ENCODE measurements around the gene ASB18. TPM values are rescaled to one million over a fixed set of nuclear protein-coding genes. Genes with fewer than 3 reads are reported as not detected.

ASB18 gene
- total RNA-seq, 1 donor from 2014 or later, result not detected

DNA sequence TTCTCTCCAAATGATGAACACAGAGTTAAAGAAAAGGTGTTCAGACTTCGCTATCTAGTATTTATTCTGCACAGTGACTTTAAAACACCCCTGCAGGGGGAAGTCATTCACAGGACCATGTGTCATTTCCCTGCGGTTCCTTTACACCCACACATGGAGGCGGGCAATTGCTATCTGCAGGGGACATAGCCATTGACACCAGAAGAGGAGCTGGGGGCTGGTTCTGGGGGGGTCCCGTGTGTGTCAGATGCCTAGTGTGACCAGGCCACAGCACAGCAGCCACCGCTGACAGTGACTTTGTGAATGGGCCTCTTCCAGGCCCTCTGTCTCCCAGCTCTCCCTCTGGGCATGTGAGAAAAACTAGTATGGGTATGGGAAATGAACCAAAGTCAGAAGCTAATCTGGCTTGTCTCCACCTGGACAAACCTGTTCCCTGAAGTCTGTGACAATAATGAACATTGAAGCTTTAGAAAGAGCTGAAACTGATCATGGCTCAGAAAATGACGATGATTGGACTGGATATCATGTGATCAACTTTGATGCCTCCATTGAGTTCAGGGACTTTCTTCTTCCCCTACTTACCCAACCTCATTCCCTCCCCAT, 88.6 kb downstream of the ASB18 start:
- intact Hi-C loops (cut with micrococcal nuclease), result loop anchor here (5.0 to 10.0 kb wide), 2 partner anchors 678 to 1971 kb away; no protein-coding TSS in a partner anchor

GRCh38 chr2:236173729-236174607, 90.2 kb downstream of the ASB18 start:
- intact Hi-C loops (cut with micrococcal nuclease), result loop anchor here (10.0 kb wide), 1 partner anchor 1969 kb away; no protein-coding TSS in a partner anchor

GRCh38 chr2:236173036-236173728, 91.0 kb downstream of the ASB18 start:
- intact Hi-C loops (cut with micrococcal nuclease), result loop anchor here (10.0 kb wide), 1 partner anchor 1968 kb away; no protein-coding TSS in a partner anchor

DNA sequence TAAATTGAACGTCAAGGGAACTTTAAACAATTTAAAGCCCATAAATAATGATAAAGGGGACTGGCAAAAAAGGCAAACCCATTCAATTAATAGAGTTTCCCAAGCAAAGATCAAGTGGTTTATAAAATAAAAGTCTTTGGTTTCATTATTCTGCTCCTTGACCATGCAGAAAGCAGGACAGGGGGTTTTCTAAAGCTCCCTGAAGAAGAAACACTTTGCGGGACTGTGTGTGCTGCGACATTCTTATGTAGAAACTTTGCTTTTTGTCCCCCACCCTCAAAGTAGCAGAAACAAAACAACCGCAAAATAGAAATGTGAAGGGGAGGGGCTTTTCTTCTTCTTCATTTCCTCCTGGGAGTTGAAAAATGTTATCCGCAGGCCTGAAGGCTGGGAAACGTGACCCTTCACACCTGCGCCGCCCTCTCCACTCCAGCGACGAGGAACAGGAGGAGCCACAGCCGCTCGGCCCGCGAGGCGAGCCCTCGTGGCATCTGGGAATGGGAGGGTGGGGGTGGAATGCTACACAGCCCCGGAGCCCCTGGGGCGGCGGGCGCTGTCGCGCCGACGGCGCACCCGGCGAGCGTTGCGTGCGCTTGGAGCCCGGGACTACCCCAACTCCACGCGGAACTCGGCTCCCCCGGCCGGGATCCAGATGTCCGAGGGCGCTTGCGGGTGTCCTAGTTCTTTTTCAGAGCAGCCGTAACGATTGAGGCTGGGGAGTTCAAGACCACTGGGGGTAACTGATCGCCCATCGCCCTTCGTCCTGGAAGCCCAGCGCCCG, 91.8 kb downstream of the ASB18 start:
- intact Hi-C loops (cut with micrococcal nuclease), result loop anchor here (10.0 kb wide), 1 partner anchor 1968 kb away; no protein-coding TSS in a partner anchor

DNA sequence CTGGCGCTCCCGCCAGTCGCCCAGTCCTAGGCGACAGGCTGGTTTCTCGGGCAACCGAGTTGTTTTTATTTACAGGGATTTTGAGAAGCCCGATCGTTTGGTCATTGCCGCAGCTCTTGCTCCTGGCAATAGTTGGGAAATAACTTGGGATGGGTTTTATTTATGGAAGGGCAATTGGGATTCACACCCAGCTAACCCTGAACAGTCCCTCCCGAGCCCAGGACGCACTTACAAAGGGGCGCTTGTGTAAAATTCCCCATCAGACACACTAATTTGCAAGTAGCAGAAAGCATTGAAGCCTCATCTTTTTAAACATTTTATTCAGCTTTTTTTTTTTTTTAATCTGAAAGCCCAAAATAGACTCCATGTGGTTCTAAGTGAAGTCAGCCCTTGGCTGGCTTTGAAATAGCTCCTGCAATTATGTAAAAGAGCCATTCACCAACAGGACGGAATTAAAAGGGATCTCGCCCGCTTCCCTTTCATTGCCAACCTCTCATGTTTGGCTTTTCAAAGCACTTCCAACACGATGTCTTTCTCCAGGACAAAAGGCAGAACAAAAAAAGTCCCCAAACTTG, 92.4 kb downstream of the ASB18 start:
- intact Hi-C loops (cut with micrococcal nuclease), result loop anchor here (10.0 kb wide), 1 partner anchor 1967 kb away; no protein-coding TSS in a partner anchor

DNA sequence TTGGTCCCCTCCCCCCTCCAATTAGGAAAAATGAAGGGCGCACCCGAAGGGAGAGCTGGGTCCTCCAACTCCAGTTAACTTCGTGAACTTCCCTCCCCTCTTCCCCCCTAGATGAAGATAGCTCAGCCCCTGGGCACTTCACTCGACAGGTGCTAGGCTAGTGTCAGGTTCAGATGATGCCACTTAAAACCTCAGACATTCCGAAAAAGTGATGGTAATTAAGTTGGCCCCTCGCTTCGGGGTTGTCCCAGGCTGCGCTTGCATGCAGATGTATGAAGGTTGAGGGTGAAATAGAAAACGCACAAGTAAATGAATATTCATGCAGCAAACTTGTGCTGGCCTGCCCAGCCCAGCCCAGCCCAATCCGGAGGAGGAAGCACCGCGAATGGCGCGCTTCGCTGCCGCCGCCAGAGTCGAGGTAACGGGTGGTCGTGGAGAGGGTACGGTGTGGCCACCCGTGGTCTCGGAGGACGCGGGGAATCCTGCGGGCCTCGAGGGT, 93.0 kb downstream of the ASB18 start:
- intact Hi-C loops (cut with micrococcal nuclease), result loop anchor here (10.0 kb wide), 1 partner anchor 1966 kb away; no protein-coding TSS in a partner anchor

DNA sequence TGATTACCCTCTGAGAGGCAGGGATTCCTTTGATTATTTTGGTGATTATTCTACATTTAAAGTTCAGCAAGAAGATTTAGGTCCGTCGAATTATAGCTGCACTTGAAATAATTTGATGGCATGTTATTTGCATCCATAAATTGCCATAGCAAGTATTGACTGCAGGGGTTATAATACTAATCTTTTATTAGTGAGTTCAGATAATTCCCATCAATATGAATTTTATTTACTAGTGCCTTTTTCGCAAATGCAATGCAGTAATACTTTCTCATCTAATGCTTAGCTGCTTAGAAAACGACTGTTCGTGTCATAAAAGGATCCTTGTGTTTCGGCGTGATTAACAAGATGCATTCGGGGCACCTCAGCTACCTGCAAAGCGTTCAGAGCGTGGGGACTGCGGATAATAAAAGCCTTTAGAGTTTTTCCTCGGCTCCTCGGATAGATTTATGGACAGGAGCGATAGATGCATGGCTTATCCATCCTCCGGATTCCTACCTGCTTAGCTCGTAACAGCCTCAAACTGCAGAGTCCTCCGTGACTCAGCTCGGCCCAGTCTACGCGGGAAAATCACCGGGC, 93.5 kb downstream of the ASB18 start:
- intact Hi-C loops (cut with micrococcal nuclease), result loop anchor here (10.0 kb wide), 1 partner anchor 1966 kb away; no protein-coding TSS in a partner anchor

GRCh38 chr2:236169741-236170589, 94.2 kb downstream of the ASB18 start:
- intact Hi-C loops (cut with micrococcal nuclease), result loop anchor here (10.0 kb wide), 1 partner anchor 1965 kb away; no protein-coding TSS in a partner anchor

- intact Hi-C loops (cut with micrococcal nuclease), result no loop called here
Observed at GRCh38 chr2:236169151-236169721, 95.0 kb downstream of the ASB18 start.

GRCh38 chr2:236168110-236169080, 95.8 kb downstream of the ASB18 start, which contains the start of gene GBX2:
TSS of gene GBX2 (minus strand) at chr2:236168386. CDS start at chr2:236167971, 415 bp downstream.
- intact Hi-C loops (cut with micrococcal nuclease), result no loop called here

GRCh38 chr2:236167297-236168109, 96.7 kb downstream of the ASB18 start:
- intact Hi-C loops (cut with micrococcal nuclease), result no loop called here

DNA sequence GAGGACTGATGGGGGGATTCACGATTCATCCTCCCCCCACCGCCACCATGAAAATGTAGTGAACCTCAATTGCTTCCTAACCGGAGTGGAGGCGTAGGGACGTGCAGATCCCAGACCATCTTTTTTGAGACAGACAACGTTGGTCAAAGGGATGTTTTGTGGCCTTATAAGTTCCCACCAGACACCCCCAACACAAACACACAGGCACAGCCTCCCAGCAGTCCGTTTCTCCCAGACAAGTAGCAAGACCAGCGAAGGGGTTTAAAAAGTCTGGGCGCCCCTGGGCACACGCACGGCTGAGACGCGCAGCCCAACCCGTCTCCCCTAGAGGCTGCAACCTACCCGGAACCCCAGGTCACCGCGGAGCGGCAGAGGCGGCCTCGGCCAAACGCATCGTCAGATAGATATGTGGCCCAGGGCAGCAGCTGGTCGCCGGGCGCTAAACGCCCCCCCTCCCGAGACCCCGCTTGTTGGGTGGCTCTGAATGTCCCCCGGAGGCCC, 97.4 kb downstream of the ASB18 start:
- intact Hi-C loops (cut with micrococcal nuclease), result no loop called here

DNA sequence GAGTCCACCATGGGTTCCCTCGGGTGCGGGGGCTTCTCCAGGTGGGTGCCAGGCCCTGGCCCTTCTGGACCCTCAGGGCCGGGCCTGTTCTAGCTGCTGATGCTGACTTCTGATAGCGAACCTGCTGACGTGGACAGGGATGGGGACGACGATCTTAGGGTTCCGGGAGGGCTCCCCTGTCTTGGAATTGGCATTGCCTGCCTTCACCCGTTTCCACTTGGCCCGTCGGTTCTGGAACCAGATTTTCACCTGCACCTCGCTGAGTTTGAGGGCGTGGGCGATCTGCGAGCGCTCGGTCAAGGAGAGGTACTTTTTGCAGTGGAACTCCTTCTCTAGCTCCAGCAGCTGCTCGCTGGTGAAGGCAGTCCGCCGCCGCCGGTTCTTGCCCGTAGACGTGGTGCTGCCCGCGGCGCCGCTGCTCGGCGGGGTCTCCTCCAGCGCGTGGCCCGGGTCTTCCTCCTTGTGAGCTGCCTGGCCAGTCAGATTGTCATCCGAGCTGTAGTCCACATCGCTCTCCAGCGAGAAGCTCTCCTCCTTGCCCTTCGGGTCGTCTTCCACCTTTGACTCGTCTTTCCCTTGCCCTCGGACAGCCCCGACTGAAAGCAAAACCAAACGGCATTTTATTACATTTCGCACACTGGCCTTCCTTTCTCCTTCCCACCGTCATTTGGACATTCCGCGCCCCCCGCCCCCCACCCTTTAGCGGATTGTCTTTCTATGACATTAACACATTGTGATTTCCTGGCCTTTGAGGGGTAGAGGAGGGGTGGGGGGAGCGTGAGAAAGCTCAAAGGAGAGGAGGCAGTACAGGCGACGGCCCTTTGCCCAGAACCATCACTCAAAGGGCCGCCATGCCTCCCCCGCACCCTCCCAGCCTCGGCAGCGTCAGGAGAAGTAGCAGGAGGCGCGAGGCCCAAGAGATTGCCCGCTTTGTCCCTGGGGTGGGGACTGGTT, 98.1 kb downstream of the ASB18 start:
- intact Hi-C loops (cut with micrococcal nuclease), result no loop called here

DNA sequence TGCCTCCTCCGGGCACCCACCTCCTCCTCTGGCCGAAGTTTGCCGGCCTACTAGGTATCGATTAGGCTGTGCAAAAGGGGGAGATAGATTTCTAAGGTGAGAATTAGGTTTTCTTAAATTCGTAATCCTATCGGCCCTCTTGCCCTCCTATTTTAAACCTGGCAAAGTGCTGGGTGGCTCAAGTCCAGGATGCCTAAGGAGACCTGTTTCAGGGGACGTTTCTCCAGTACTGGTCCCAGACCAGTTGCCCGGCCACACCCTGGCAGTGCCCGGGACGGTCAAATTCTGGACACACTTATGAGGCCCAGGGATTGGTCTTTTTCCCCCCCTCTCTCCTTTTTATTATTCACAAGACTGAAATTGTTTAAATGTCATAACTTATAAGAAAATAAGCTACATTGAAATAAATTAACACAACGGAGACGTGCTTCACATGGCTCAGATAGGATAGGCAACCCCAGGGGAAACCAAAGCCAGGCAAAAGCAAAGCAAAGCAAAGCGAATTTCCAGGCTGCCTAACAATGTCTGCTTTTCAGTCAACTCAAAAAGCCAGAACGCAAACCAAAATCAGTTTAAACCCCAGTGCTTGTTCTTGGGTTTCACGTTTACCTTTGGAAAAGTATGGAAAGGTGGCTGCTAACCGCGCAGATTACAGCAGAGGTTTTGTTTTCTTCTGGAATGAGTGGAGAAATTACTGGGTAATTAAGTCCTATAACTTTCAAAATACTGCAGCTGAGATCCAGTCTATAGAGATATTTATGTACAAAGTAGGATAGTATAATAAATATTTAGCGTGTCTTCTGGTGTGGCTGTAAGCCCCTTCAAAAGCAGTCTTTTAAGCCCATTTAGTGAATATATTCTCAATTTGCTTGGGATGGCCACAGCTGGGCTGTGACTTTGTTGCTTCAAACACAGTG, 99.0 kb downstream of the ASB18 start:
- intact Hi-C loops (cut with micrococcal nuclease), result no loop called here

Data from T-helper 1 cell treated with Interleukin-12 subunit alpha and Interleukin-12 subunit beta and Interleukin-4 antibody, amounts not matched to agents 30 ng/mL and 1 ng/mL, for 36 hours (primary cell).